Endothelial cell of umbilical vein (primary cell): ENCODE measurements around the gene ARSK. TPM values are rescaled to one million over a fixed set of nuclear protein-coding genes. Genes with fewer than 3 reads are reported as not detected.

Experiments used
- BruUV-seq: library from RNA; stranded (reverse); fragments of 400-500 nt; replicated peaks from 2 replicates; lab custom pipeline; 2021; lab: Mats Ljungman, UMichigan
- CTCF ChIA-PET: fragments of 300-600, 350-600 bp; sonication (Branson Sonifier 250); formaldehyde crosslinking; loops from one replicate; lab custom pipeline; 2021; ENCODE audit warnings: antibody characterized with exemption, inconsistent platforms; lab: Charles Lee
- POLR2A ChIA-PET: fragments of 300-600, 350-600 bp; sonication (Branson Sonifier 250); formaldehyde crosslinking; loops from one replicate; lab custom pipeline; 2021; ENCODE audit warnings: antibody characterized with exemption, inconsistent platforms; lab: Charles Lee
- DNase-seq: peaks from one replicate; pipeline ENCODE4 v3.0.0-alpha.2; 2011; ENCODE audit warnings: low read depth, low spot score
- FAIRE-seq: peaks from 2 replicates; lab custom pipeline; 2011; peaks lifted over from hg19 to GRCh38; lab: Jason Lieb, UNC
- H2AFZ ChIP-seq: 2 replicates; pipeline ENCODE4 v1.6.0; 2012; ENCODE audit warnings: low read depth, low read length, control low read depth, inconsistent platforms
- H3K27ac ChIP-seq: 2 replicates; pipeline ENCODE4 v1.5.1; 2011; ENCODE audit warnings: low read depth, mild to moderate bottlenecking, control low read depth, low read length, moderate library complexity; ENCODE audit not compliant: insufficient read depth
- H3K27me3 ChIP-seq, 2 experiments: 2 replicates each; pipeline versions ENCODE4 v1.6.0 to v1.6.1; 2011; ENCODE audit warnings: low read length in 2 of 2, mixed read lengths in 1 of 2; ENCODE audit not compliant: control insufficient read depth in 2 of 2, insufficient read depth in 2 of 2
- H3K36me3 ChIP-seq, 2 experiments: 2 replicates in 1 of 2; 3 replicates in 1 of 2; pipeline ENCODE4 v1.5.1; 2011; ENCODE audit warnings: low read length in 2 of 2, mild to moderate bottlenecking in 1 of 2, moderate library complexity in 1 of 2; ENCODE audit not compliant: control insufficient read depth in 2 of 2, insufficient read depth in 2 of 2; ENCODE audit errors: extremely low read depth in 1 of 2
- H3K4me1 ChIP-seq: 3 replicates; pipeline ENCODE4 v1.5.1; 2011; ENCODE audit warnings: mild to moderate bottlenecking, low read length; ENCODE audit not compliant: control insufficient read depth, insufficient read depth; ENCODE audit errors: extremely low read depth
- H3K4me2 ChIP-seq: 2 replicates; pipeline ENCODE4 v1.6.1; 2011; ENCODE audit warnings: low read length, control low read depth, mixed read lengths; ENCODE audit not compliant: insufficient read depth
- H3K4me3 ChIP-seq, 3 experiments: fragments of 200-600 bp in 1 of 3; sonication (generic), shearing (Covaris generic) in 1 of 3; replicated peaks in 1 of 3; 2 replicates each; pipeline ENCODE4 v1.5.1; 2011 to 2016; ENCODE audit warnings: control low read depth in 3 of 3, low read length in 3 of 3, mild to moderate bottlenecking in 2 of 3, inconsistent platforms in 1 of 3, low read depth in 1 of 3, moderate library complexity in 1 of 3; ENCODE audit not compliant: insufficient read depth in 1 of 3
- H3K79me2 ChIP-seq: 2 replicates; pipeline ENCODE4 v1.6.0; 2012; ENCODE audit warnings: low read length, inconsistent platforms; ENCODE audit not compliant: control insufficient read depth, insufficient read depth
- H3K9ac ChIP-seq: replicated peaks from 2 replicates; pipeline ENCODE3; 2011; ENCODE audit warnings: low read length, control low read depth; ENCODE audit not compliant: insufficient read depth; ENCODE audit errors: extremely low read depth
- H3K9me1 ChIP-seq: replicated peaks from 3 replicates; pipeline ENCODE4 v1.6.0; 2011; ENCODE audit warnings: mild to moderate bottlenecking, low read length; ENCODE audit not compliant: control insufficient read depth, insufficient read depth; ENCODE audit errors: extremely low read depth
- H3K9me3 ChIP-seq: replicated peaks from 2 replicates; pipeline ENCODE4 v1.5.1; 2012; ENCODE audit warnings: low read length, inconsistent platforms; ENCODE audit not compliant: control insufficient read depth, insufficient read depth
- H4K20me1 ChIP-seq: replicated peaks from 2 replicates; pipeline ENCODE3; 2011; ENCODE audit warnings: mild to moderate bottlenecking, low read length; ENCODE audit not compliant: control insufficient read depth, insufficient read depth; ENCODE audit errors: extremely low read depth
- CTCF ChIP-seq, 2 donors: IDR thresholded peaks; 1 replicate in 1 of 2; 2 replicates in 1 of 2; pipeline ENCODE4 v1.5.1; 2011; ENCODE audit warnings: low read length in 2 of 2, mild to moderate bottlenecking in 2 of 2, moderate library complexity in 2 of 2, control low read depth in 1 of 2, inconsistent platforms in 1 of 2, low read depth in 1 of 2; ENCODE audit not compliant: insufficient read depth in 1 of 2; ENCODE audit errors: extremely low read depth in 1 of 2
- EZH2 ChIP-seq: IDR thresholded peaks from 2 replicates; pipeline ENCODE4 v1.6.1; 2012; ENCODE audit warnings: borderline replicate concordance, low read depth, mild to moderate bottlenecking, moderate library complexity, low read length, inconsistent platforms; ENCODE audit not compliant: severe bottlenecking
- FOS ChIP-seq: IDR thresholded peaks from 2 replicates; pipeline ENCODE4 v1.6.1; 2011; ENCODE audit warnings: mild to moderate bottlenecking, low read length, moderate library complexity, borderline replicate concordance; ENCODE audit not compliant: insufficient read depth
- GATA2 ChIP-seq: IDR thresholded peaks from 2 replicates; pipeline ENCODE4 v1.7.0; 2011; ENCODE audit warnings: low read depth, mild to moderate bottlenecking, moderate library complexity, mixed read lengths, low read length; ENCODE audit not compliant: insufficient read length, insufficient read depth
- JUN ChIP-seq: IDR thresholded peaks from 2 replicates; pipeline ENCODE4 v1.6.1; 2011; ENCODE audit warnings: borderline replicate concordance, low read depth; ENCODE audit not compliant: insufficient read length, insufficient read depth
- MAX ChIP-seq: IDR thresholded peaks from 2 replicates; pipeline ENCODE4 v1.6.1; 2011; ENCODE audit not compliant: insufficient read depth, insufficient read length
- MYC ChIP-seq: IDR thresholded peaks from one replicate; pipeline ENCODE4 v1.6.1; 2011; ENCODE audit warnings: mild to moderate bottlenecking, low read depth, low read length
- POLR2A ChIP-seq: IDR thresholded peaks from 2 replicates; pipeline ENCODE4 v1.6.1; 2012; ENCODE audit warnings: low read depth, mild to moderate bottlenecking, control low read depth, low read length
- POLR2AphosphoS5 ChIP-seq: IDR thresholded peaks from 2 replicates; pipeline ENCODE4 v1.6.1; 2012; ENCODE audit warnings: low read depth, mild to moderate bottlenecking, control low read depth, low read length, moderate library complexity; ENCODE audit not compliant: insufficient read depth
- dilution Hi-C: fragments of 300-500 bp; cut with MboI; formaldehyde crosslinking; loops from one replicate; pipeline ENCODE4 v1.15.0; 2019; ENCODE audit warnings: low sequenced_read_pairs; ENCODE audit not compliant: extremely low pct_ligation_motif_present
- intact Hi-C: fragments of 100-400 bp; cut with micrococcal nuclease; formaldehyde crosslinking; loops from one replicate; pipeline ENCODE4 v1.10.0; 2022
- polyA plus RNA-seq, 4 experiments: library from polyadenylated mRNA; depleted of rRNA in 3 of 4; stranded (reverse) in 3 of 4; unstranded in 1 of 4; fragments of >200 nt; gene quantifications; 2 replicates each; pipeline versions ENCODE4 v1.2.1 to v1.2.3, GENCODE V29; 2011 to 2012; ENCODE audit warnings: missing spikeins in 1 of 4
- small RNA-seq: library from RNA; depleted of rRNA; stranded (forward); fragments of <200 nt; gene quantifications from one replicate; pipeline ENCODE3, GENCODE V24; 2012; ENCODE audit warnings: low replicate concordance, low read depth; ENCODE audit not compliant: insufficient read depth, insufficient read length
- total RNA-seq: library from RNA; stranded (reverse); gene quantifications from 2 replicates; pipeline ENCODE4 v1.2.3, GENCODE V29; 2021

The ARSK gene
- total and polyA plus RNA-seq, 2 donors (not counting 3 experiments of a cell fraction or from before 2014, with no cell fraction given) = 3.7 to 4.9 TPM

- Histone ChIP-seq H3K9me1 (peaks cover 2% of the 10 kb centered on the region), H3K79me2 (no peaks in the 10 kb centered on the region), H3K4me1 (no peaks in the 10 kb centered on the region), H3K27ac (no peak overlapping the region), H3K4me2 (no peak overlapping the region), H3K27me3 (no peaks in the 10 kb centered on the region), H3K4me3 (no peak overlapping the region), H4K20me1 (no peaks in the 10 kb centered on the region), H3K36me3 (no peaks in the 10 kb centered on the region), H3K9ac (no peak overlapping the region), H3K9me3 (no peaks in the 10 kb centered on the region), H2AFZ (no peak overlapping the region)
- CTCF ChIA-PET = interaction anchor here (1.5 to 1.8 kb wide), 2 partner anchors 7 to 127 kb away, joined by 5 to 10 read pairs; partner anchors contain the start of gene RFESD
- intact Hi-C loops (no loop called here), dilution Hi-C loops (no loop called here)
- POLR2A ChIA-PET = no interaction called here
- TF ChIP-seq JUN (no peak), FOS (no peak), EZH2 (no peak), GATA2 (no peak), POLR2AphosphoS5 (no peak), POLR2A (no peak), MYC (no peak), MAX (no peak), CTCF (IDR thresholded peaks at IDR 0.05; ENCODE audit: extremely low read depth in 1 of 2, insufficient read depth in 1 of 2, low read depth in 1 of 2, low read length in 2 of 2) (no peak)
- BruUV-seq = no TSS peak
- DNase-seq = no peak
- FAIRE-seq = no peak
These were observed 99.3 kb downstream of the ARSK start for GRCh38 chr5:95654196-95654595.

Small RNA genes lying within 50 kb of the gene (small RNA-seq; reads per million reads assigned to genes)
- not detected for gene RNU6-308P

Other genes with a start within 250 kb of the ARSK start
- gene FAM81B, start 163.7 kb upstream of the ARSK start, total RNA-seq = not detected in 2 replicates
- not detected in 2 replicates for gene FAM81B, start 163.7 kb upstream of the ARSK start, polyA plus RNA-seq
- gene SKIC3, start 124 bp upstream of the ARSK start, total RNA-seq = 92.6 and 100 TPM in 2 replicates
- gene SKIC3, start 124 bp upstream of the ARSK start, polyA plus RNA-seq = 14.2 and 18.8 TPM in 2 replicates
- gene GPR150, start 65.0 kb downstream of the ARSK start, total RNA-seq = 0.31 and 0.35 TPM in 2 replicates
- 0.16 and 0.28 TPM in 2 replicates for gene GPR150, start 65.0 kb downstream of the ARSK start, polyA plus RNA-seq
- 1.1 and 2.0 TPM in 2 replicates for gene RFESD, start 91.7 kb downstream of the ARSK start, total RNA-seq
- gene RFESD, start 91.7 kb downstream of the ARSK start, polyA plus RNA-seq = 0.57 and 0.88 TPM in 2 replicates
- gene SPATA9, start 127.9 kb downstream of the ARSK start, total RNA-seq = not detected in 2 replicates
- gene SPATA9, start 127.9 kb downstream of the ARSK start, polyA plus RNA-seq = 0.07 TPM in 1 of 2 replicates, not detected in the other
- 37.6 and 44.1 TPM in 2 replicates for gene RHOBTB3, start 176.2 kb downstream of the ARSK start, total RNA-seq
- 42.2 and 52.1 TPM in 2 replicates for gene RHOBTB3, start 176.2 kb downstream of the ARSK start, polyA plus RNA-seq